NCI-H2029 (cell line): ENCODE data around the gene NES.

ENCODE experiments used
- DNase-seq: peaks from one replicate; lab custom pipeline; 2025; lab: John Stamatoyannopoulos, UW

Gene NES

GRCh38 chr1:156664046-156664766, 13.0 kb downstream of the NES start:
- DNase-seq = peak; percentile 19

GRCh38 chr1:156663178-156663577, 14.0 kb downstream of the NES start:
- no peak for DNase-seq

- no peak for DNase-seq
Observed at GRCh38 chr1:156662800-156663055, 14.5 kb downstream of the NES start.

GRCh38 chr1:156662005-156662799, 15.0 kb downstream of the NES start:
- DNase-seq = no peak

- DNase-seq = no peak
Observed at GRCh38 chr1:156660752-156661112, 16.5 kb downstream of the NES start.

- DNase-seq = peak; percentile 88
Observed at GRCh38 chr1:156659988-156660751, 17.0 kb downstream of the NES start.

GRCh38 chr1:156659661-156659987, 17.6 kb downstream of the NES start:
- DNase-seq = no peak

- DNase-seq = no peak
Observed at GRCh38 chr1:156658945-156659574, 18.1 kb downstream of the NES start.

- no peak for DNase-seq
Observed at GRCh38 chr1:156658496-156658895, 18.7 kb downstream of the NES start.

- no peak for DNase-seq
Observed at GRCh38 chr1:156657741-156658319, 19.4 kb downstream of the NES start.

GRCh38 chr1:156656806-156657740, 20.1 kb downstream of the NES start:
- DNase-seq = peak; percentile 26

GRCh38 chr1:156655904-156656516, 21.2 kb downstream of the NES start:
- DNase-seq = no peak

GRCh38 chr1:156655151-156655903, 21.9 kb downstream of the NES start:
- peak; percentile 19 for DNase-seq

GRCh38 chr1:156654700-156655099, 22.5 kb downstream of the NES start:
- DNase-seq = no peak

GRCh38 chr1:156652992-156653355, 24.2 kb downstream of the NES start:
- no peak for DNase-seq

GRCh38 chr1:156652131-156652991, 24.8 kb downstream of the NES start:
- DNase-seq = no peak

GRCh38 chr1:156648951-156649350, 28.3 kb downstream of the NES start:
- DNase-seq = no peak

GRCh38 chr1:156648496-156648895, 28.7 kb downstream of the NES start:
- no peak for DNase-seq

GRCh38 chr1:156647351-156647750, 29.9 kb downstream of the NES start:
- DNase-seq = no peak
